Adrenal gland (tissue), 5 donors: Measurements from ENCODE around the gene GCN1.

Experiments
- CTCF ChIP-seq, 6 experiments: fragments of 450-650 bp in 4 of 6; fragments of 200-600 bp in 2 of 6; sonication (generic) in 1 of 6; IDR thresholded peaks; 1 replicate in 5 of 6; 2 replicates in 1 of 6; pipeline versions ENCODE4 v1.5.1 to v1.8.0; 2016 to 2021; ENCODE audit warnings: antibody characterized with exemption in 6 of 6, mild to moderate bottlenecking in 2 of 6, moderate library complexity in 1 of 6
- POLR2A ChIP-seq, 2 donors: fragments of 450-650 bp; IDR thresholded peaks; one replicate each; pipeline ENCODE4 v1.6.1; 2017; ENCODE audit warnings: antibody characterized with exemption in 2 of 2, mild to moderate bottlenecking in 2 of 2, moderate library complexity in 1 of 2
- donor health status: DM: no; HTN: no; CAD: no.

DNA sequence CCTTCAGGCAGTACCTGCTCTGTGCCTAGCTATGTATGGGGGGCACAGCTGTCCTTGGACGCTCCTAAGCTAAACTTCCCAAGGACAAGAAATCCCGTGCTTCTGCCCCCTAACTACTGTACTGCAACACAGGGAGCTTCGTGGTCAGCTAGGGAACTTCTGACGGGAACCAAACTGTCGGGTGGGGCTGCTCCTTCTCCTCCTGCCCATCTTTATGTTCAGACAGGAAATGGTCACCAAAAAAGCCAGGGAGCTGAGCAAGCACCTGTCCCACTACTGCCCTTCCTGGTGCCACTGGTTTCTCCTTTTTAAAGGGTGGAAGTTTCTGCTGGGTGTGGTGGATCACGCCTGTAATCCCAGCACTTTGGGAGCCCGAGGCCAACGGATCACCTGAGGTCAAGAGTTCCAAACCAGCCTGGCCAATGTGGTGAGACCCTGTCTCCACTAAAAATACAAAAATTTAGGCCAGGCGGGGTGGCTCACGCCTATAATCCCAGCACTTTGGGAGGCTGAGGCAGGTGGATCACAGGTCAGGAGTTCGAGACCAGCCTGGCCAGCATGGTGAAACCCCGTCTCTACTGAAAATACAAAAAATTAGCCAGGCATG is 44.4 kb upstream of the GCN1 start:
- TF ChIP-seq CTCF (IDR thresholded peaks at IDR 0.05) (no peak), POLR2A (IDR thresholded peaks at IDR 0.05) (no peak)
